B cell (primary cell): Measurements from ENCODE around the gene SLC25A17. TPM values are rescaled to one million over a fixed set of nuclear protein-coding genes. Genes with fewer than 3 reads are reported as not detected.

Source experiments
- ATAC-seq: fragments of 200-7000 bp; cut with Tn5 transposase; one replicate; pipeline ENCODE4 v1.10.0; 2021; ENCODE audit warnings: low read depth, mild to moderate bottlenecking, moderate number of reproducible peaks, moderate library complexity
- CTCF ChIA-PET: fragments of 350-600 bp; sonication (Branson Sonifier 250); formaldehyde crosslinking; loops from one replicate; lab custom pipeline; 2021; ENCODE audit warnings: antibody characterized with exemption, inconsistent platforms; lab: Charles Lee
- POLR2A ChIA-PET: fragments of 350-600 bp; sonication (Branson Sonifier 250); formaldehyde crosslinking; loops from one replicate; lab custom pipeline; 2021; ENCODE audit warnings: antibody characterized with exemption; lab: Charles Lee
- DNase-seq: peaks from one replicate; pipeline ENCODE4 v3.0.0; 2013
- H2AFZ ChIP-seq: 2 replicates; pipeline ENCODE4 v1.6.1; 2012; ENCODE audit warnings: mild to moderate bottlenecking, low read depth, low read length; ENCODE audit not compliant: insufficient read depth, poor library complexity, severe bottlenecking
- H3K27ac ChIP-seq, 2 donors: 1 replicate in 1 of 2; 2 replicates in 1 of 2; pipeline ENCODE4 v1.5.1; 2012 to 2013; ENCODE audit warnings: low read length in 2 of 2, mild to moderate bottlenecking in 2 of 2, moderate library complexity in 1 of 2
- H3K27me3 ChIP-seq, 4 experiments: fragments of 200-600 bp in 1 of 4; sonication (generic) in 1 of 4; replicated peaks in 1 of 4; 1 replicate in 2 of 4; 2 replicates in 2 of 4; pipeline versions ENCODE4 v1.6.1 to v1.7.0; 2013 to 2016; ENCODE audit warnings: low read length in 3 of 4, mild to moderate bottlenecking in 2 of 4, mixed read lengths in 1 of 4, moderate library complexity in 1 of 4; ENCODE audit not compliant: insufficient read depth in 4 of 4, control insufficient read depth in 3 of 4; ENCODE audit errors: control extremely low read depth in 1 of 4
- H3K36me3 ChIP-seq, 2 experiments: replicated peaks in 1 of 2; 1 replicate in 1 of 2; 2 replicates in 1 of 2; pipeline versions ENCODE4 v1.6.1 to v1.7.1; 2013; ENCODE audit warnings: low read length in 1 of 2; ENCODE audit not compliant: insufficient read depth in 2 of 2, control insufficient read depth in 1 of 2; ENCODE audit errors: control extremely low read depth in 1 of 2, extremely low read depth in 1 of 2
- H3K4me1 ChIP-seq, 2 donors: fragments of 200-600 bp in 1 of 2; sonication (generic) in 1 of 2; 1 replicate in 1 of 2; 2 replicates in 1 of 2; pipeline versions ENCODE4 v1.5.1 to v1.6.1; 2013 to 2017; ENCODE audit warnings: low read length in 2 of 2; ENCODE audit not compliant: control insufficient read depth in 2 of 2, insufficient read depth in 2 of 2
- H3K4me2 ChIP-seq: replicated peaks from 2 replicates; pipeline ENCODE3; 2012; ENCODE audit warnings: mild to moderate bottlenecking, low read depth, low read length; ENCODE audit not compliant: poor library complexity, severe bottlenecking
- H3K4me3 ChIP-seq, 5 experiments: fragments of 200-600 bp in 1 of 5; sonication (generic) in 1 of 5; 1 replicate in 3 of 5; 2 replicates in 2 of 5; pipeline versions ENCODE4 v1.5.1 to v1.7.0; 2011 to 2016; ENCODE audit warnings: low read length in 4 of 5, mild to moderate bottlenecking in 4 of 5, low read depth in 2 of 5, control low read depth in 1 of 5, moderate library complexity in 1 of 5; ENCODE audit not compliant: insufficient read depth in 1 of 5; ENCODE audit errors: control extremely low read depth in 1 of 5, extremely low read depth in 1 of 5
- H3K79me2 ChIP-seq: fragments of 200-600 bp; sonication (generic); one replicate; pipeline ENCODE4 v1.6.0; 2016; ENCODE audit warnings: low read length; ENCODE audit not compliant: control insufficient read depth, insufficient read depth
- H3K9ac ChIP-seq: fragments of 200-600 bp; sonication (generic); 2 replicates; pipeline ENCODE4 v1.6.1; 2017; ENCODE audit warnings: mild to moderate bottlenecking, low read length, moderate library complexity
- H3K9me3 ChIP-seq, 3 donors: one replicate each; pipeline versions ENCODE4 v1.6.1 to v1.7.1; 2013; ENCODE audit warnings: low read length in 2 of 3; ENCODE audit not compliant: control insufficient read depth in 2 of 3, insufficient read depth in 1 of 3; ENCODE audit errors: control extremely low read depth in 1 of 3
- H4K20me1 ChIP-seq: 2 replicates; pipeline ENCODE4 v1.6.0; 2012; ENCODE audit warnings: mild to moderate bottlenecking, low read length; ENCODE audit not compliant: insufficient read depth, control insufficient read depth, poor library complexity, severe bottlenecking
- H3K27ac Mint-ChIP-seq: one replicate; pipeline ENCODE4 v1.8.0; 2021; ENCODE audit warnings: mixed read lengths
- H3K27me3 Mint-ChIP-seq: one replicate; pipeline ENCODE4 v1.8.0; 2021; ENCODE audit warnings: mixed read lengths
- H3K4me1 Mint-ChIP-seq: one replicate; pipeline ENCODE4 v1.8.0; 2021; ENCODE audit warnings: mixed read lengths
- H3K4me3 Mint-ChIP-seq: one replicate; pipeline ENCODE4 v1.8.0; 2021; ENCODE audit warnings: mixed read lengths
- H3K9me3 Mint-ChIP-seq: one replicate; pipeline ENCODE4 v1.8.0; 2022; ENCODE audit warnings: mixed read lengths; ENCODE audit not compliant: insufficient read depth
- CTCF ChIP-seq: fragments of 200-600 bp; IDR thresholded peaks from one replicate; pipeline ENCODE4 v1.8.0; 2022; ENCODE audit warnings: antibody characterized with exemption, mild to moderate bottlenecking
- EZH2 ChIP-seq: IDR thresholded peaks from 2 replicates; pipeline ENCODE4 v1.6.1; 2012; ENCODE audit warnings: borderline replicate concordance, low read depth, mild to moderate bottlenecking, moderate library complexity, low read length; ENCODE audit not compliant: insufficient read depth, poor library complexity, severe bottlenecking
- WGBS: methylation state at CpG from one replicate; pipeline ENCODE4 v1.1.5; 2013; ENCODE audit warnings: missing lambda C conversion rate; ENCODE audit not compliant: insufficient coverage; 5-methylcytosine and 5-hydroxymethylcytosine counted together
- intact Hi-C: fragments of 100-400 bp; cut with micrococcal nuclease; formaldehyde crosslinking; loops from one replicate; pipeline ENCODE4 v1.10.0; 2022
- polyA plus RNA-seq: library from polyadenylated mRNA; depleted of rRNA; stranded (reverse); fragments of >200 nt; gene quantifications from 2 replicates; pipeline ENCODE4 v1.2.3, GENCODE V29; 2012
- total RNA-seq, 2 donors: library from RNA; stranded (reverse); fragments of 120-200 nt in 1 of 2; gene quantifications; 1 replicate in 1 of 2; 2 replicates in 1 of 2; pipeline versions ENCODE4 v1.2.3 to v1.2.4, GENCODE V29; 2013 to 2022

Gene SLC25A17
- total and polyA plus RNA-seq, 2 donors (not counting 1 experiment from before 2014, with no cell fraction given) = 13.1 to 15.0 TPM

GRCh38 chr22:40805699-40806203 is 13.4 kb downstream of the SLC25A17 start:
- Histone ChIP-seq H2AFZ (no peak overlapping the region), H3K36me3 (peaks cover 0 to 11% of the 10 kb centered on the region in 2 experiments), H3K9ac (no peak overlapping the region), H4K20me1 (peaks cover 10% of the 10 kb centered on the region), H3K27me3 (no peaks in the 10 kb centered on the region), H3K9me3 (no peaks in the 10 kb centered on the region), H3K4me2 (no peak overlapping the region), H3K4me1 (no peaks in the 10 kb centered on the region), H3K79me2 (peaks cover 23% of the 10 kb centered on the region), H3K27ac (no peak overlapping the region), H3K4me3 (no peak overlapping the region)
- H3K4me1 Mint-ChIP-seq = peaks cover 7% of the 10 kb centered on the region
- DNase-seq (no peak), ATAC-seq (no peak)
- ChIA-PET CTCF (interaction anchor here (0.8 to 1.1 kb wide), 2 partner anchors 21 to 369 kb away, joined by 3 read pairs; no protein-coding TSS in a partner anchor), POLR2A (no interaction called here)
- no peaks in the 10 kb centered on the region for H3K27me3 Mint-ChIP-seq
- TF ChIP-seq EZH2 (no peak), CTCF (no peak)
- intact Hi-C loops = no loop called here
- H3K4me3 Mint-ChIP-seq = no peak overlapping the region
- H3K27ac Mint-ChIP-seq = no peak overlapping the region
- no peaks in the 10 kb centered on the region for H3K9me3 Mint-ChIP-seq
- 100% methylated on average over 2 of the region's 3 CpGs for WGBS

GRCh38 chr22:40805239-40805638 is 13.9 kb downstream of the SLC25A17 start:
- no peak overlapping the region for H3K4me3 Mint-ChIP-seq
- peaks cover 0 to 11% of the 10 kb centered on the region in 2 experiments for H3K36me3 ChIP-seq
- ChIA-PET CTCF (interaction anchor here (0.8 kb wide), 1 partner anchor 369 kb away, joined by 3 read pairs; no protein-coding TSS in a partner anchor), POLR2A (no interaction called here)
- 100% methylated on average over 4 of the region's 4 CpGs for WGBS
- H3K4me3 ChIP-seq = no peak overlapping the region
- intact Hi-C loops = no loop called here
- no peak overlapping the region for H3K9ac ChIP-seq
- peaks cover 7% of the 10 kb centered on the region for H3K4me1 Mint-ChIP-seq
- H3K27ac Mint-ChIP-seq = no peak overlapping the region
- H3K4me1 ChIP-seq = no peaks in the 10 kb centered on the region
- no peaks in the 10 kb centered on the region for H3K27me3 Mint-ChIP-seq
- peaks cover 10% of the 10 kb centered on the region for H4K20me1 ChIP-seq
- no peaks in the 10 kb centered on the region for H3K27me3 ChIP-seq
- peaks cover 20% of the 10 kb centered on the region for H3K79me2 ChIP-seq
- H3K9me3 ChIP-seq = no peaks in the 10 kb centered on the region
- H3K9me3 Mint-ChIP-seq = no peaks in the 10 kb centered on the region
- no peak for TF ChIP-seq EZH2
- TF ChIP-seq CTCF = no peak
- no peak for DNase-seq
- H3K27ac ChIP-seq = no peak overlapping the region
- no peak overlapping the region for H2AFZ ChIP-seq
- no peak overlapping the region for H3K4me2 ChIP-seq
- ATAC-seq = no peak
